HUES6 (cell line): ENCODE measurements around the gene NTN3.

ENCODE experiments used
- H3K27ac ChIP-seq: 2 replicates; pipeline ENCODE4 v1.7.0; 2013; ENCODE audit warnings: low read depth, mild to moderate bottlenecking, low read length, inconsistent platforms
- H3K27me3 ChIP-seq: 2 replicates; pipeline ENCODE4 v1.6.1; 2013; ENCODE audit warnings: low read length; ENCODE audit not compliant: control insufficient read depth, insufficient read depth
- H3K36me3 ChIP-seq: 2 replicates; pipeline ENCODE4 v1.6.1; 2013; ENCODE audit warnings: low read length; ENCODE audit not compliant: control insufficient read depth, insufficient read depth
- H3K4me1 ChIP-seq: 2 replicates; pipeline ENCODE4 v1.6.1; 2013; ENCODE audit warnings: low read length; ENCODE audit not compliant: control insufficient read depth, insufficient read depth
- H3K4me3 ChIP-seq: 2 replicates; pipeline ENCODE4 v1.5.1; 2013; ENCODE audit warnings: low read depth, low read length
- H3K9ac ChIP-seq: one replicate; pipeline ENCODE4 v1.6.1; 2013; ENCODE audit warnings: mild to moderate bottlenecking, low read length
- H3K9me3 ChIP-seq: 2 replicates; pipeline ENCODE4 v1.6.1; 2013; ENCODE audit warnings: low read depth, low read length; ENCODE audit not compliant: control insufficient read depth, insufficient read depth

The NTN3 gene

DNA sequence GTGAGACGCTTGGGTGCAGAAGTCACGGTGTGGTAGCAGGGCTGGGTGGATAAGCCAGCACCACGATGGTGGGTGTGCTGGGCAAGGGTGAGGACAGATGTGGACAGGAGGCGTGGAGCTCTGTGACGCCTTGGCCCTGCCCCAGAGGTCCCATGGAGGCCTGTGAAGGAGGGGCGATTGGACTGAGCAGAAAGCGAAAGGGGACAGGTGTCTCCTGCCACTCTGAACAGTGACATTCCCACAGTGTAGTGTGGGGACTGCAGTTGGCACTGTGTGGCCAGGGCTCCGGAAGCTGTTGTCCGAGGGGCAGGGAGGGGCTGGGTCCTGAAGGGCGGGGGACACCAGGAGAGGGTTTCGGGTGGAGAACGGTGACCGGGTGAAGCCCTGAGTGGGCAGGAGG lies 11.2 kb downstream of the NTN3 start:
- Histone ChIP-seq H3K9ac (no peak overlapping the region), H3K27me3 (no peaks in the 10 kb centered on the region; the same call in 1 of the 2 replicates), H3K27ac (no peak overlapping the region), H3K36me3 (no peaks in the 10 kb centered on the region), H3K4me3 (no peak overlapping the region), H3K9me3 (no peaks in the 10 kb centered on the region), H3K4me1 (peaks cover 4% of the 10 kb centered on the region)

DNA sequence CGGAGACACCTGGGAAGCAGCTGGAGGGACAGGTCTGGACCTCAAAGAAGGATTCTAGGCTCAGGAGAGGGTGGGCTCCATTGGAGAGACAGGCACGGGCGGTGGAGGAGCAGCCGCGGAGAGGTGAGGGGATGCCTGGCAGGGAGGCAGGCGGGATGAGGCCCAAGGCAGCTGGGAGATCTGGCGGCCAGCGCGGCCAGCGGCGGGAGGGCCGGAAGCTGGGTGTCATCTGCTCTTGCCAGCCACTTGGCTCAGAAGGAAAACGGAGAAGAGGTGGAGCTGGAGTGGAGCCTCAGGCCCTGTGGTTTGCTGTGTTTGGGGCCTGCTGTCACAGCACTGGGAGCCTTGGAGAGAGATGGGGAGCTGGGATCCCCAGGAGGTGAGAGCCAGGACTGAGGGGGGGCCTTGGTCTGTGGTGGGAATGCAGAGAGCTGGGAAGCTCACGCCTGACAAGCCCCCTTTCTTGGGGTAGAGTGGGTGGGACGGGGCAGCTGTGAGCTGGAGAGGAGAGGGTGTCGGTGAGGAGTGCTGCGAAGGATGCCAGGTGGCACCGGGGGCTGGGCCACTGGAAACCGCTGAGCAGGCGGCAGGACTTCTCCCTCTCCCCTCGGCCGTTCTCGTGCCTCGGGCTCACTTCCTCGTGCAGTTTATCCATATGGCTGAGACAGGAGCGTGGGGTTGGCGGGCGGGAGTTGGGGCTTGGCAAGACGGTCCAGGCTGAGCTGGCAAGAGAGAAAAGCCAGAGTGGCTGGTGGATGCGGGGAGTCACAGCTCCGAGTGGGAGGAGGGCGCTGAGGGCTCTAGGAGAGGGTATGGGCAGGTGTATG lies 11.8 kb downstream of the NTN3 start:
- Histone ChIP-seq H3K9me3 (no peaks in the 10 kb centered on the region), H3K27ac (no peak overlapping the region; the same call in 1 of the 2 replicates), H3K36me3 (no peaks in the 10 kb centered on the region), H3K9ac (no peak overlapping the region), H3K4me3 (no peak overlapping the region), H3K4me1 (peaks cover 11% of the 10 kb centered on the region), H3K27me3 (no peaks in the 10 kb centered on the region)

DNA sequence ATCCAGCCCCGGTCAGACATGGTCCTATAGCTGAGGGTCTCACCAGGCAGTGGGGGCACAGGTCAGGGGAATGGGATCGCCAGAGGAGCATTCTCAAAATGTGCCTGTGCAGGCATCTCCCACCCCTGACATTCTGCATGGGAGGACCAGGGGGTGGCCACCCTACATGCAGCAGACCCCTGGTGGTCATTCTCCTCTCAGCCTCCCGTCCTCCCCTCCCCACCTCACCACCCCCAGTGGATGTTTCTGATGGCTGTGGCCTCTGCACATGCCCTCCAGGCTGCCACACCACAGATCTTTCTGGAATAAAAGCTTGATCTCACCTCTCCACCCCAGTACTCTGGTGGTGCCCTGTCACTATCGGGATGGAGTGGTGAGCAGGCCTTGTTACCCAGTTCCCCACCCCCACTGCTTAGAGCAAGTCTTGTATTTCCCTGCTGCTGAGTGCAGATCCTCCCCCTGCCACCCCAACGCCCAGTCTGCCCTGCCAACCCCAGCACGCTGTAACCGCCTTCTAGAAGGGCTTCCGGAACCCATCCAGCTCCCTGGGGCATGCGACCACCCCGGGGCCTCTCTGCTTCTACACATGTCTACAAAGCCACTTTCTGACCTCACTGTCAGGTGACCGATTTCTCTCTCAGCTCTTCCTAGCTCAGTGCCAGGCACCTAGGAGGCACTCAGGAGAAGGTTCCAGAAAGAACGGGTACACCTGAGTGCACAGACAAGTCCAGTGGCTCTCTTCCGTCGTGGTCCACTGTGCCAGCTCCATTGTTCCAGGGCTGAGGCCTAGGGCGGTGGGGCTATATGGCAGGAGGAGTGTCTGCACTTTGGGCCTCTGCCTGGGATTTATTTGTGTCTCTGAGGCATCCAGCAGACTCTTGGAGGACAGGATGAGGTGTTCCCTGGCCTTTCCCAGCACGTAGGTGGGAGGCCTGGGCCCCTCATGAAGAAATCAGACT lies 13.1 kb downstream of the NTN3 start:
- Histone ChIP-seq H3K36me3 (no peaks in the 10 kb centered on the region), H3K4me1 (peaks cover 11% of the 10 kb centered on the region), H3K27me3 (no peaks in the 10 kb centered on the region), H3K9ac (no peak overlapping the region), H3K9me3 (no peaks in the 10 kb centered on the region), H3K4me3 (no peak overlapping the region), H3K27ac (no peak overlapping the region)

DNA sequence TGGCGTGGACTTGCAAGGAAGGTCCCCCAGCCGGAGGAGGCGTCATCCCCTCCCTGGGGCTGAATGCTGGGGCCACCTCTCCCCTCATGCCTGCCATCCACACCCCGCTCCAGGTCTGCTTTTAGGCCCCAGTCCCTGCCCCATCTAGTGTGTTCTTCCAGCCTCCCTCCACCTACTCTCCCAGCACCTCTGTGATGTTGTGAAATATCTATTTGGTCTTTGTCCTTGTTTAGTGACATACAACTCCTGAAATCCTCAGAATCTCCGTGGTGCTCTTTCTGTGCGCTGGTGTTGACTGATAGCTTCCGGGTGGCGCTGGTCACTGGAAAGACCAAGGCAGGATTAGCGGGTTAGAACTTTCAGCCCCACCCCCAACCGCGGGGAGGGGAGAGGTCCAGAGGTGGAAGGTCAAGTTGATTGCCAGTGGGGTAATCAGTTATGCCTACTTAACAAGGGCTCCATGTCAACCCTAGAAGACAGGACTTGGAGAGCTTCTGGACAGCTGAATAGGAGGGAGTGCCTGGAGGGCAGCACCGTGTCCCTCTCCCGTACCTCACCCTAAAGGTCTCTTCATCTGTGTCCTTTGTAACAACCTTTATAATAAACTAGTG lies 13.9 kb downstream of the NTN3 start:
- no peak overlapping the region for H3K27ac ChIP-seq
- no peaks in the 10 kb centered on the region for H3K9me3 ChIP-seq
- no peak overlapping the region for H3K9ac ChIP-seq
- no peak overlapping the region for H3K4me3 ChIP-seq
- peaks cover 11% of the 10 kb centered on the region for H3K4me1 ChIP-seq
- H3K27me3 ChIP-seq, result no peaks in the 10 kb centered on the region
- no peaks in the 10 kb centered on the region for H3K36me3 ChIP-seq

DNA sequence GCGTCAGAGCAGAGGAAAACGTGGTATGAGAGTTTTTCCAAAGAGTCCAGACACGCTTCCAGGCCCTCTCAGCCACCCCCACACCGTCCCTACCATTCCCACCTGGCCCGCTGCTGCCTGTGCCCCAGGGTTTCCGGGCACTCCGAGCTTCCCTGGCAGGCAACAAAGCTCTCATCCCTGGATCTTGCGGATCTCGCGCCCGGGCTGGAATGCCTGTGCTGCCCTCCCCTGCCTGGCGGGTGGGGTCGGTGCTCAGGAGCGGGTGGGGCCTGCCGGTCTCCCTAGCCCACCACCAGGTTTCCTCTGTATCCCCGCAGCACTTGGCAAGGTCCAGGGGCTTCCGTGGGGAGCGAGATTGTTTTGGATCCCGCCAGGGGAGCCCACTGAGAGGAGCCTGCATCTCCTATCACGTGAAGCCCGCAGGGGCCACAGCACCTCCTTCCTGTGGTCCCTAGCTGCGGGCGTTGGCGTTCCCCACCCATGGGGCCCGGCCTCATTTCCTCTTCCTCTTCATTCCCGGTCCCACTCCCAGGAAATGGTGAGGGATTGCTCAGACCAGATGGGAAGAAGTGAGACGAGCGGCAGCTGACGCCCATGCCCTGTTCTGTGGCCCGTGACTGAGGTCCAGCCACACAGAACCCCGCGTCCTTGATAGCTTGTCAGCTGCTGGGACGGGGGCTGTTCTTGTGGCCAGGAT lies 14.9 kb downstream of the NTN3 start:
- no peak overlapping the region for H3K27ac ChIP-seq
- H3K27me3 ChIP-seq, result no peaks in the 10 kb centered on the region
- H3K4me3 ChIP-seq, result no peak overlapping the region
- H3K9ac ChIP-seq, result no peak overlapping the region
- no peaks in the 10 kb centered on the region for H3K36me3 ChIP-seq
- H3K9me3 ChIP-seq, result no peaks in the 10 kb centered on the region
- H3K4me1 ChIP-seq, result peaks cover 11% of the 10 kb centered on the region

DNA sequence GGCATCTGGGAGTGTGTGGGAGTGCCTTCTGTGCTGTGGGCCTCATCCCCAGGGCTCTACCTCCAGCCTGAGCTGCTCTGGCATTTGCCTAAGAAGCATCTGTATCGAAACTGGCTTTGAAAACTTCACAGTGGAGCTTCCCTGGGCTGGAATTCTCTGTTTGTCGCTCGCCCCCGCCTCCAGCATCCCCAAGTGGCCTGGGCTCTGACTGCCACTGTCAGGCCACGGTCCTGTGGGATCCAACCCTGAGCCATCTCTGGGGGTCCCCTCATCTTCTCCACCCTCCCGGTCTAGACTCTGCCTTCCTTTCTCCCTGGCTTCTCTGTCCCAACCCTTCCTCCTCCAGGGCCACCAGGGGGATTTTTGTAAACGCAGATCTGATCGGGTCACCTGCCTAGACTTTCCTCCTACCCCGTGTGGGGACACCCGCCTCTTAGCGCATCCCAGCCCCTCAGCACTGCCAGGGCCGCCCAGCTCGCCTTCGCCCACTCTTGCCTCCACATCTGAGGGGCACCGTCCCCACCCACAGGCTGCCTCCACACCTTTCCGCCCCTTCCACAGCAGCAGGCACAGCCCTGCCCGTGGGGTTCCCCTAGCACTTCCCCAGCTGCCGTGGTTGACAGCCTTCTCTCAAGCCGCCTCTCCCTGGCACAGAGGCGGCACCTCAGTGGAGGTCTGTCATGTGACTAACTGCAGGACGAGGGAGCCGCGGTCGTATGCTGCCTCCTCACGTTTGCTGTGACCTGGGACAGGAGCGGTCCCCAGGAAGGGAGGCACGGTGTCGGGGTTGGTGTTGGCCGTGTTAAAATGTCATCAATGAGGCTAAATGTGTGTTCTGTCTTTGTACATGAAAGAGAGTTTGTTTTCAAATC lies 15.8 kb downstream of the NTN3 start:
- Histone ChIP-seq H3K4me1 (peaks cover 11% of the 10 kb centered on the region), H3K27me3 (no peaks in the 10 kb centered on the region), H3K9ac (no peak overlapping the region), H3K4me3 (no peak overlapping the region), H3K27ac (no peak overlapping the region), H3K9me3 (no peaks in the 10 kb centered on the region), H3K36me3 (no peaks in the 10 kb centered on the region)

DNA sequence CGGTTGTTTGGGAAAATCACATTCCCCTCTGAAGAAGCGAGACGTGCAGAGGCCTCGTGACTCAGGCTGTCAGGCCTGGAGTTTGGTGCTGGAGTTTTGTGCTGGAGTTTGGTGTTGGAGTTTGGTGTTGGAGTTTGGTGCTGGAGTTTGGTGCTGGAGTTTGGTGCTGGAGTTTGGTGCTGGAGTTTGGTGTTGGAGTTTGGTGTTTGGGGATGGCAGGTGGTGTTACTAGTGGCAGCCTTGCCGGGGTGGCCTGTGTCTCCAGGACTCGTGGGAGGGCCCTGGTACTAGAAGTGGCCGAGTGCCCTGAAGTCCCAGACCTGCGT lies 16.4 kb downstream of the NTN3 start:
- H3K27me3 ChIP-seq, result no peaks in the 10 kb centered on the region
- H3K27ac ChIP-seq, result no peak overlapping the region
- H3K4me1 ChIP-seq, result peaks cover 11% of the 10 kb centered on the region
- H3K4me3 ChIP-seq, result no peak overlapping the region
- H3K9ac ChIP-seq, result no peak overlapping the region
- H3K36me3 ChIP-seq, result no peaks in the 10 kb centered on the region
- H3K9me3 ChIP-seq, result no peaks in the 10 kb centered on the region

DNA sequence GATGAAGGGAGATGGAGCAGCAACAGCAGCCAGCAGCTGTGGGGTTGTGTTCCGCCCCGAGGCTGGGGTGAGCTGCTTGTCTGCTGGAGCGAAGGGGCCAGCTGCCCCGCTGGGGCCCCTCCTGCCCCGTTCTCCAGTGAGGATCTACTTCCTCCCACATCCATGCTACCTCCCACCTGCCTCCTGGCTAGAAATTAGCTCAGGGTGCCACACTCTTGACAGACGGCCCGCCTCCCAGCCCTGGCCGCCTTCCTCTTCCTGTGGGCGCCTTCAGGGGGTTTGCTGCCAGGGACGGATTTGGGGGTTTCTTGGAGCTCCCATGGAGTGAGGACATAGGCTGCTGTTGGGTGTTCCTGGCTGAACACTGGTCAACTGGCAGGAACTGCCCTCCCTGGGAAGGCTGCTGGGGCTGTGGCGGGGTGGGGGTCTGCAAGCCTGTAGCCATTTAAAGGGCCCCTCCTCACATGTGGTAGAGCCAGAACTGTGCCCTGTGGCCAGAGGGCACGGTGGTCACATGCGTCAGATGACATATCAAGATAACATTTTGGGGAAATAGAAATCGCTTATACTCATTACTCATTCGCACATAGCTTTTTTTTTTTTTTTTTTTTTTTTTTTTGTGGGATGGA lies 16.9 kb downstream of the NTN3 start:
- H3K4me3 ChIP-seq, result no peak overlapping the region
- H3K27ac ChIP-seq, result no peak overlapping the region
- H3K27me3 ChIP-seq, result no peaks in the 10 kb centered on the region
- H3K4me1 ChIP-seq, result peaks cover 11% of the 10 kb centered on the region
- H3K9ac ChIP-seq, result no peak overlapping the region
- H3K36me3 ChIP-seq, result no peaks in the 10 kb centered on the region
- H3K9me3 ChIP-seq, result no peaks in the 10 kb centered on the region

DNA sequence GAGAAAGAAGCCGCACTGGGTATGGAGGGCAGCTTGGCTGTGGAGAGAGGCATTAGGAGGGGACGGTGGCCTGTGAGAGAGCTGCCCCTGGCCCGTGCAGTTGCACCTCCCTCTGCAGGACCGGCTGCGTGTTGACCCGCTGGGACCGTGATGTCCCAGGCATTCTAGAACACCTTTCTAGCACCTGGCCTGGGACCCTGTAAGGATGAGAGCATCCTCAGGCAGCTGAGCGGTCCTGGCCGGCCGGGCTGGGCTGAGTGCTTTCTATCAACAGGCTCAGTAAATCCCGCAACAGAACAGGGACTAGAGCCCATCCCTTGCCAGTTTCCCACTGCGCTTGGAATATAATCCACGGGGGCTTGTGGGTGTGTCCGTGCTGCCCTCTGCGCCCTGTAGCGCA lies 18.5 kb downstream of the NTN3 start:
- Histone ChIP-seq H3K4me3 (no peak overlapping the region), H3K4me1 (peaks cover 11% of the 10 kb centered on the region), H3K27ac (no peak overlapping the region), H3K9me3 (no peaks in the 10 kb centered on the region), H3K9ac (no peak overlapping the region), H3K36me3 (no peaks in the 10 kb centered on the region), H3K27me3 (no peaks in the 10 kb centered on the region)
